PC-3 (cell line): ENCODE results near the gene VEGFC.

Experiments
- EZH2phosphoT487 ChIP-seq: fragments of 300-600 bp; sonication (generic); IDR thresholded peaks from 2 replicates; pipeline ENCODE4 v1.6.1; 2018; ENCODE audit warnings: mild to moderate bottlenecking, antibody characterized with exemption, low read length, borderline replicate concordance
- TF ChIP-seq, protein P1 (sequence below): fragments of 300-600 bp; sonication (generic); conservative IDR thresholded peaks from 2 replicates; pipeline ENCODE4 v1.5.1; 2017; ENCODE audit warnings: antibody characterized with exemption, low read depth, mild to moderate bottlenecking, low read length

DNA sequence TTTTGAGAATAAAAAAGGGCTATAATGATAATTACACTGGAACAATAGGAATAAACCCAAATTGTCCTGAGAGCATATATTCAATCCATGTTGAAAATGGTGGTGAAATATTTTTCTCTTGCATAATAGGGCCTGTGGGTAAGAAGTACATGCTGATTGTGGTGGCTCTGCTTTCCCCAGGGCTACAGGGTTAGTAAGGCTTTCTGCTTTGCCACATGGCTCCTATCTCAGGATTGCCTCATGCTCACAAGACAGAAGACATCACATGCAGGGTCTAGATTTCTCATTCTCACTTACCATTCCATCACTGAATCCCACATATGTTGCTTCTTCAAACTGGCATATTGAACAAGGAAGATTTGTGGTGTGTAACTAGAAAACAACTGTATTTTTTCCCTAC is 12.4 kb upstream of the VEGFC start:
- TF ChIP-seq EZH2phosphoT487 = no peak
- TF ChIP-seq, protein P1, sequence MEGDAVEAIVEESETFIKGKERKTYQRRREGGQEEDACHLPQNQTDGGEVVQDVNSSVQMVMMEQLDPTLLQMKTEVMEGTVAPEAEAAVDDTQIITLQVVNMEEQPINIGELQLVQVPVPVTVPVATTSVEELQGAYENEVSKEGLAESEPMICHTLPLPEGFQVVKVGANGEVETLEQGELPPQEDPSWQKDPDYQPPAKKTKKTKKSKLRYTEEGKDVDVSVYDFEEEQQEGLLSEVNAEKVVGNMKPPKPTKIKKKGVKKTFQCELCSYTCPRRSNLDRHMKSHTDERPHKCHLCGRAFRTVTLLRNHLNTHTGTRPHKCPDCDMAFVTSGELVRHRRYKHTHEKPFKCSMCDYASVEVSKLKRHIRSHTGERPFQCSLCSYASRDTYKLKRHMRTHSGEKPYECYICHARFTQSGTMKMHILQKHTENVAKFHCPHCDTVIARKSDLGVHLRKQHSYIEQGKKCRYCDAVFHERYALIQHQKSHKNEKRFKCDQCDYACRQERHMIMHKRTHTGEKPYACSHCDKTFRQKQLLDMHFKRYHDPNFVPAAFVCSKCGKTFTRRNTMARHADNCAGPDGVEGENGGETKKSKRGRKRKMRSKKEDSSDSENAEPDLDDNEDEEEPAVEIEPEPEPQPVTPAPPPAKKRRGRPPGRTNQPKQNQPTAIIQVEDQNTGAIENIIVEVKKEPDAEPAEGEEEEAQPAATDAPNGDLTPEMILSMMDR = no peak
